Breast epithelium (tissue), 4 donors: Measurements from ENCODE around the gene EDEM2. TPM values are rescaled to one million over a fixed set of nuclear protein-coding genes. Genes with fewer than 3 reads are reported as not detected.
"Not testable (repeated sequence)": the region's sequence is repeated elsewhere in the genome, so short reads cannot be mapped to it uniquely, and the experiment has no call there.

Source experiments
- DNase-seq, 2 donors: peaks; one replicate each; pipeline ENCODE4 v3.0.0-alpha.2; 2019; ENCODE audit warnings: low spot score in 2 of 2
- H3K27ac ChIP-seq, 2 donors: fragments of 200-600 bp; sonication (generic) in 1 of 2; one replicate each; pipeline ENCODE4 v1.5.1; 2016 to 2019; ENCODE audit warnings: mild to moderate bottlenecking in 1 of 2
- H3K27me3 ChIP-seq, 2 donors: fragments of 200-600 bp; sonication (generic) in 1 of 2; one replicate each; pipeline versions ENCODE4 v1.5.1 to v1.6.0; 2017 to 2019; ENCODE audit warnings: control low read depth in 1 of 2, mild to moderate bottlenecking in 1 of 2
- H3K36me3 ChIP-seq: fragments of 200-600 bp; one replicate; pipeline ENCODE4 v1.5.1; 2019
- H3K4me1 ChIP-seq, 2 donors: fragments of 200-600 bp; sonication (generic); one replicate each; pipeline ENCODE4 v1.5.1; 2016 to 2019; ENCODE audit warnings: control low read depth in 1 of 2
- H3K4me3 ChIP-seq, 3 donors: fragments of 200-600 bp; sonication (generic); 1 replicate in 2 of 3; 2 replicates in 1 of 3; pipeline ENCODE4 v1.5.1; 2016 to 2019; ENCODE audit warnings: mild to moderate bottlenecking in 3 of 3, moderate library complexity in 2 of 3
- H3K9me3 ChIP-seq, 2 donors: fragments of 200-600 bp; sonication (generic) in 1 of 2; one replicate each; pipeline ENCODE4 v1.5.1; 2016 to 2019; ENCODE audit warnings: control low read depth in 1 of 2
- POLR2A ChIP-seq: fragments of 450-650 bp; IDR thresholded peaks from one replicate; pipeline ENCODE4 v1.6.1; 2016; ENCODE audit warnings: antibody characterized with exemption, mild to moderate bottlenecking, moderate library complexity
- POLR2AphosphoS5 ChIP-seq, 3 donors: sonication (generic); formaldehyde crosslinking; IDR thresholded peaks; one replicate each; pipeline ENCODE4 v1.6.1; 2017; ENCODE audit warnings: antibody characterized with exemption in 3 of 3
- intact Hi-C: fragments of 100-400 bp; cut with DNase I; formaldehyde crosslinking; loops from one replicate; pipeline ENCODE4 v1.15.1; 2023; ENCODE audit warnings: low total_unique reads
- total RNA-seq, 3 donors: library from RNA; depleted of rRNA; stranded (reverse); fragments of >200 nt; gene quantifications; one replicate each; pipeline ENCODE4 v1.1.0, GENCODE V29; 2016
- TF ChIP-seq, protein P1 (sequence below), 3 donors: fragments of 450-650 bp; IDR thresholded peaks; one replicate each; pipeline ENCODE4 v1.5.1; 2016 to 2017; ENCODE audit warnings: antibody characterized with exemption in 3 of 3, mild to moderate bottlenecking in 3 of 3, moderate library complexity in 3 of 3

EDEM2 gene, protein sequence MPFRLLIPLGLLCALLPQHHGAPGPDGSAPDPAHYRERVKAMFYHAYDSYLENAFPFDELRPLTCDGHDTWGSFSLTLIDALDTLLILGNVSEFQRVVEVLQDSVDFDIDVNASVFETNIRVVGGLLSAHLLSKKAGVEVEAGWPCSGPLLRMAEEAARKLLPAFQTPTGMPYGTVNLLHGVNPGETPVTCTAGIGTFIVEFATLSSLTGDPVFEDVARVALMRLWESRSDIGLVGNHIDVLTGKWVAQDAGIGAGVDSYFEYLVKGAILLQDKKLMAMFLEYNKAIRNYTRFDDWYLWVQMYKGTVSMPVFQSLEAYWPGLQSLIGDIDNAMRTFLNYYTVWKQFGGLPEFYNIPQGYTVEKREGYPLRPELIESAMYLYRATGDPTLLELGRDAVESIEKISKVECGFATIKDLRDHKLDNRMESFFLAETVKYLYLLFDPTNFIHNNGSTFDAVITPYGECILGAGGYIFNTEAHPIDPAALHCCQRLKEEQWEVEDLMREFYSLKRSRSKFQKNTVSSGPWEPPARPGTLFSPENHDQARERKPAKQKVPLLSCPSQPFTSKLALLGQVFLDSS
- 10 to 100 TPM; 19.3 to 25.8 (median 22.4) TPM for total RNA-seq

DNA sequence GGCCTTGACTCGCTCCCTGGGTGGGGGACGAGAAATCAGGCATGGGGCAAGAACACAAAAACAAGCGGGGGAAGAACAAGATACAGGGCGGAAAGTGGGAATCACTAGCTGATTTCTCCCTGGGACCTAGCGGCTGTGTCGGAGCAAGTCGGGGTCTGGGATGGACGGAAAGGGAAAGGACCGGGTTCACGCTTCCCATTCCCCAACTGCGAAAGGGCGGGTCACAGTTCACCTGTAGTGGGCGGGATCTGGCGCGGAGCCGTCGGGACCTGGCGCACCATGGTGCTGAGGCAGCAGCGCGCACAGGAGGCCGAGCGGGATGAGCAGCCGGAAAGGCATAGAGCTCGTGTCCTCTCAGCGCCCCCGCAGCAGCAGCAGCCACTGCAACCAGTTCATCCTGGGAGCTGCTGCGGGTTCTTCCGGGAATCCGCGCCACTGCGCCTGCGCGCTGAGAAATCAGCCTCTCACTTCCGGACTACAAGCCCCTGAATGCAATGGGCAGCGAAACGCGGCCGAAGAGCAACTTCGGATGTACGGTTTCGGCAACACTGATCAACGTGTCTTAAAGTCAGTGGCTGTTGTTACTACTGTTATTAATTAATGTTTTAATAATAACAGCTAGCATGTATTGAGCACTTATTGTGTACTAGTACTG lies at the start of gene EDEM2:
TSS of gene EDEM2 (minus strand) at position 417 of the 655 bp plus-strand sequence. CDS start at position 339, 78 bp downstream.
- no peaks in the 10 kb centered on the region for H3K36me3 ChIP-seq
- H3K4me3 ChIP-seq, result peak within 1 kb of the TSS; percentile 61 to 86 (median 79)
- no peaks in the 10 kb centered on the region for H3K9me3 ChIP-seq
- peak; percentile 89 to 90 for DNase-seq
- H3K27ac ChIP-seq, result peak within 1 kb of the TSS; percentile 82 to 91
- TF ChIP-seq POLR2AphosphoS5 (IDR thresholded peaks at IDR 0.05), result peak; percentile 62 to 77 (median 77)
- peak; percentile 31 for TF ChIP-seq POLR2A
- TF ChIP-seq, protein P1, sequence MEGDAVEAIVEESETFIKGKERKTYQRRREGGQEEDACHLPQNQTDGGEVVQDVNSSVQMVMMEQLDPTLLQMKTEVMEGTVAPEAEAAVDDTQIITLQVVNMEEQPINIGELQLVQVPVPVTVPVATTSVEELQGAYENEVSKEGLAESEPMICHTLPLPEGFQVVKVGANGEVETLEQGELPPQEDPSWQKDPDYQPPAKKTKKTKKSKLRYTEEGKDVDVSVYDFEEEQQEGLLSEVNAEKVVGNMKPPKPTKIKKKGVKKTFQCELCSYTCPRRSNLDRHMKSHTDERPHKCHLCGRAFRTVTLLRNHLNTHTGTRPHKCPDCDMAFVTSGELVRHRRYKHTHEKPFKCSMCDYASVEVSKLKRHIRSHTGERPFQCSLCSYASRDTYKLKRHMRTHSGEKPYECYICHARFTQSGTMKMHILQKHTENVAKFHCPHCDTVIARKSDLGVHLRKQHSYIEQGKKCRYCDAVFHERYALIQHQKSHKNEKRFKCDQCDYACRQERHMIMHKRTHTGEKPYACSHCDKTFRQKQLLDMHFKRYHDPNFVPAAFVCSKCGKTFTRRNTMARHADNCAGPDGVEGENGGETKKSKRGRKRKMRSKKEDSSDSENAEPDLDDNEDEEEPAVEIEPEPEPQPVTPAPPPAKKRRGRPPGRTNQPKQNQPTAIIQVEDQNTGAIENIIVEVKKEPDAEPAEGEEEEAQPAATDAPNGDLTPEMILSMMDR (IDR thresholded peaks at IDR 0.05), result peak in 1 of 3 donors; percentile 12
- intact Hi-C loops, result loop anchor here (5.0 to 10.0 kb wide), 2 partner anchors 60 to 128 kb away; partner anchors contain the start of gene MMP24OS
- H3K4me1 ChIP-seq, result peaks cover 0 to 5% of the 10 kb centered on the region in 2 donors
- no peaks in the 10 kb centered on the region for H3K27me3 ChIP-seq

GRCh38 chr20:35196313-35196712 lies 49.2 kb upstream of the EDEM2 start:
- intact Hi-C loops, result no loop called here
- Histone ChIP-seq H3K27ac (no peak overlapping the region), H3K9me3 (peaks cover 17 to 22% of the 10 kb centered on the region in 2 donors), H3K27me3 (no peaks in the 10 kb centered on the region), H3K4me3 (no peak overlapping the region), H3K4me1 (no peaks in the 10 kb centered on the region), H3K36me3 (no peaks in the 10 kb centered on the region)
- no peak for DNase-seq
- TF ChIP-seq, protein P1 (IDR thresholded peaks at IDR 0.05), result no peak
- TF ChIP-seq POLR2A (no peak), POLR2AphosphoS5 (IDR thresholded peaks at IDR 0.05) (no peak)

GRCh38 chr20:35193031-35193791 lies 46.1 kb upstream of the EDEM2 start:
- intact Hi-C loops, H3K27ac ChIP-seq, H3K4me1 ChIP-seq, DNase-seq, H3K27me3 ChIP-seq, H3K4me3 ChIP-seq, H3K36me3 ChIP-seq: not testable (repeated sequence)
- H3K9me3 ChIP-seq, result peaks cover 7 to 11% of the 10 kb centered on the region in 2 donors

DNA sequence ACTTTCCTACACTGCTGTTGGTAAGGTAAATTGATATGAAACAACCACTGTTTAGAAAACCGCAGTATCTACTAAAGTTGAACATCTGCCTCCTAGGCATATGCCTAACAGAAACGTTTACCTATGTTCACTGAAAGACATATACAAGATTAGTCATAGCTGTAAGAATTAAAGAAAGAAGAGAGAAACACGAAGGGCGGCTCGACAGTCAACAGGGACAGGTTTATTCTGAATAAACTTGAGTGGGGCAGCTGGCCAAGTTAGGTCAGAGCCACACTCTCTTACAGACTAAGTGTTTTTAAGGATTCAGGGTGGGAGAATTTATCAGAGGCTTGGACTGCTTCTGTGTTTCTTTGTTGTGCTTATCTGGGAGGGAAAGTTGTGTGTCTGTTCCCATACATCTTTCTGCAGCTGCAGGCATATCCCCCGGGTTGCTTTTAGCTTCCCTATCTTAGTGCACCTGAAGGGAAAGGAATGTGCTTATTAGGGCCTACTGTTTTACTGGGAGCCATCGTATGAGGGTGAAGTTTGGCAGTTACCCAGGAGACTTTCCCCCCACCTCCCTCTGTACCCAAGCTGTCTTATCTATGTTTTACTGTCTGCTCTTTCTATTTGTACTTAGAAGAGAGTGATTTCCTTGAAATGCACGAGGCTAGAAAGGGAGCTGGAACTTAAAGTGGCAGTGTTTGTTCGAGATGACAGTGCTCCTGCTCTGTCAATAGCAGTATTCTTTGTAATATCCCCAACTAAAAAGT lies 45.2 kb upstream of the EDEM2 start:
- Histone ChIP-seq H3K36me3 (no peaks in the 10 kb centered on the region), H3K4me1 (no peaks in the 10 kb centered on the region), H3K9me3 (peaks cover 7 to 11% of the 10 kb centered on the region in 2 donors), H3K27me3 (no peaks in the 10 kb centered on the region), H3K4me3 (no peak overlapping the region), H3K27ac (no peak overlapping the region)
- TF ChIP-seq, protein P1 (IDR thresholded peaks at IDR 0.05), result no peak
- TF ChIP-seq POLR2AphosphoS5 (IDR thresholded peaks at IDR 0.05) (no peak), POLR2A (no peak)
- intact Hi-C loops, result no loop called here
- no peak for DNase-seq
